CD4-positive, alpha-beta T cell treated with Interleukin-10 for 1 hour (primary cell): ENCODE results near the gene KRT9.

Source experiments
- DNase-seq: peaks from one replicate; pipeline ENCODE4 v3.0.0-alpha.2; 2020

The KRT9 gene

GRCh38 chr17:41523225-41523593, 48.6 kb downstream of the KRT9 start:
- no peak for DNase-seq

GRCh38 chr17:41522301-41523224, 49.3 kb downstream of the KRT9 start:
- DNase-seq: no peak

GRCh38 chr17:41521574-41522261, 50.1 kb downstream of the KRT9 start:
- no peak for DNase-seq

- DNase-seq: no peak
Observed at GRCh38 chr17:41520821-41521521, 50.9 kb downstream of the KRT9 start.

- DNase-seq: no peak
Observed at GRCh38 chr17:41519501-41520224, 52.2 kb downstream of the KRT9 start.

- DNase-seq: no peak
Observed at GRCh38 chr17:41518789-41519449, 52.9 kb downstream of the KRT9 start, which contains the start of gene KRT15. Gene KRT15 (minus strand): TSS chr17:41518890. CDS start chr17:41518827, 63 bp downstream.

- DNase-seq: no peak
Observed at GRCh38 chr17:41518031-41518430, 53.8 kb downstream of the KRT9 start.

GRCh38 chr17:41516830-41517283, 55.0 kb downstream of the KRT9 start:
- no peak for DNase-seq

GRCh38 chr17:41516147-41516829, 55.6 kb downstream of the KRT9 start:
- no peak for DNase-seq
